Suprapubic skin (tissue), 4 donors: ENCODE data around the gene SDF2. TPM values are rescaled to one million over a fixed set of nuclear protein-coding genes. Genes with fewer than 3 reads are reported as not detected.

Experiments used
- DNase-seq, 2 donors: peaks; one replicate each; pipeline ENCODE4 v3.0.0-alpha.2; 2019; ENCODE audit warnings: low spot score in 2 of 2
- H3K27ac ChIP-seq: fragments of 200-600 bp; sonication (generic); one replicate; pipeline ENCODE4 v1.5.1; 2019
- H3K27me3 ChIP-seq: fragments of 200-600 bp; sonication (generic); one replicate; pipeline ENCODE4 v1.5.1; 2019
- H3K36me3 ChIP-seq: fragments of 200-600 bp; sonication (generic); one replicate; pipeline ENCODE4 v1.5.1; 2019
- H3K4me1 ChIP-seq: fragments of 200-600 bp; sonication (generic); one replicate; pipeline ENCODE4 v1.5.1; 2019
- H3K4me3 ChIP-seq: fragments of 200-600 bp; sonication (generic); one replicate; pipeline ENCODE4 v1.5.1; 2019; ENCODE audit warnings: mild to moderate bottlenecking
- H3K9me3 ChIP-seq: fragments of 200-600 bp; sonication (generic); one replicate; pipeline ENCODE4 v1.5.1; 2019
- EP300 ChIP-seq: sonication (generic); formaldehyde crosslinking; IDR thresholded peaks from one replicate; pipeline ENCODE4 v1.6.1; 2017; ENCODE audit warnings: antibody characterized with exemption
- POLR2A ChIP-seq, 2 donors: fragments of 450-650 bp; IDR thresholded peaks; one replicate each; pipeline ENCODE4 v1.6.1; 2017; ENCODE audit warnings: antibody characterized with exemption in 2 of 2, mild to moderate bottlenecking in 2 of 2, moderate library complexity in 2 of 2
- POLR2AphosphoS5 ChIP-seq, 3 donors: sonication (generic); formaldehyde crosslinking; IDR thresholded peaks; one replicate each; pipeline ENCODE4 v1.6.1; 2017; ENCODE audit warnings: antibody characterized with exemption in 3 of 3
- WGBS: methylation state at CpG from one replicate; pipeline ENCODE4 v1.1.5; 2018; 5-methylcytosine and 5-hydroxymethylcytosine counted together
- total RNA-seq, 4 donors: library from RNA; depleted of rRNA; stranded (reverse); fragments of >200 nt; gene quantifications; one replicate each; pipeline ENCODE4 v1.1.0, GENCODE V29; 2016
- TF ChIP-seq, protein P1 (sequence below), 2 donors: fragments of 200-600 bp in 1 of 2; fragments of 450-650 bp in 1 of 2; sonication (generic) in 1 of 2; IDR thresholded peaks; one replicate each; pipeline ENCODE4 v1.5.1; 2016 to 2019; ENCODE audit warnings: antibody characterized with exemption in 2 of 2, mild to moderate bottlenecking in 1 of 2, moderate library complexity in 1 of 2

SDF2 gene, protein sequence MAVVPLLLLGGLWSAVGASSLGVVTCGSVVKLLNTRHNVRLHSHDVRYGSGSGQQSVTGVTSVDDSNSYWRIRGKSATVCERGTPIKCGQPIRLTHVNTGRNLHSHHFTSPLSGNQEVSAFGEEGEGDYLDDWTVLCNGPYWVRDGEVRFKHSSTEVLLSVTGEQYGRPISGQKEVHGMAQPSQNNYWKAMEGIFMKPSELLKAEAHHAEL
- 10 to 100 TPM; 35.8 to 50.3 (median 36.3) TPM for total RNA-seq

DNA sequence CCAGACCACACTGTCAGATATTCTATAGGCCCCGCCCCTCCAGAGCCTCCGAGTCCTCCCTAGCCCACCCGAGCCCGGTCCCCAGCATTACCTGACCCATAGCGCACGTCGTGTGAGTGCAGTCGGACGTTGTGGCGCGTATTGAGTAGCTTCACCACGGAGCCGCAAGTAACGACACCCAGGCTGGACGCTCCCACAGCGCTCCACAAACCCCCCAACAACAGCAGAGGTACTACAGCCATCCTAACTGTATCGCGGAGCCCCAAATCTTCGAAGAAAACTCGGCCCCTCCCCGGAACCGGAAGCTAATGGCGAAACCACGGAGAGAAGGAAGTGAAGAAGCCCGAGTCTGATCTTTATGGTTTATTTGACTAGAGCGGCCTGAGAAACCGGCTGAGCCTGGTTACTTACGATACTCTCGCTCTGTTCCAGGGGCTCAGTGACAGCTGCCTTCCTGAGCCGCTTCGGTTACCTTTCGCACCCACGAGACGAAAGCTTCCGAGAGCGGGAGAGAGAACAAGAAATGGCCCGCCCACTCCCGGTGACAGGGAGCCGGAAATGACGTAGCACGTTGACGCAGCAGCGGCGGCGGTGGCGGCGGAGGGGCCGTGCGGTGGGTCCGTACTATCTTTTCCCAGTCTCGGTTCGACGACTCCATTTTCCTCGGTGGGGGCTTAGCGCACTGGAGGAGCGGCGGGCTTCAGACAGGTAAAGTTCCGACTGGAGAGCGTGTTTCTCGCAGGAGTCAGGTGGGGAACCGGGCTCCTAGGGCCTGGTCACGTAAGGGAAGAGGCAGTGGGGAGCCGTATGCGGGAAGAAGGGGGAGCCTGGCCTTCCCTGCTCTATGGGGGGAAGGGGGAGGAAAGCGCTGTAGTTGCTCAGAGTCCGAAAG, at the start of gene SDF2, which contains the start of gene SUPT6H:
Gene SDF2, minus strand, starts transcription at position 272 of the 892 bp plus-strand sequence. Its CDS starts 30 bp downstream, at position 242.
Gene SUPT6H, plus strand, starts transcription at position 571 of the 892 bp plus-strand sequence. CDS start 11,197 bp downstream, outside the sequence.
- Histone ChIP-seq H3K4me3 (peak within 1 kb of the TSS; percentile 80), H3K36me3 (peaks cover 22% of the 10 kb centered on the region), H3K4me1 (peaks cover 36% of the 10 kb centered on the region), H3K27ac (peak within 1 kb of the TSS; percentile 95), H3K9me3 (no peaks in the 10 kb centered on the region), H3K27me3 (no peaks in the 10 kb centered on the region)
- peak; percentile 96 to 98 for DNase-seq
- under 1% methylated on average over 59 of the region's 66 CpGs for WGBS
- peak; percentile 68 to 94 for TF ChIP-seq POLR2A (IDR thresholded peaks at IDR 0.05)
- no peak for TF ChIP-seq EP300
- TF ChIP-seq, protein P1, sequence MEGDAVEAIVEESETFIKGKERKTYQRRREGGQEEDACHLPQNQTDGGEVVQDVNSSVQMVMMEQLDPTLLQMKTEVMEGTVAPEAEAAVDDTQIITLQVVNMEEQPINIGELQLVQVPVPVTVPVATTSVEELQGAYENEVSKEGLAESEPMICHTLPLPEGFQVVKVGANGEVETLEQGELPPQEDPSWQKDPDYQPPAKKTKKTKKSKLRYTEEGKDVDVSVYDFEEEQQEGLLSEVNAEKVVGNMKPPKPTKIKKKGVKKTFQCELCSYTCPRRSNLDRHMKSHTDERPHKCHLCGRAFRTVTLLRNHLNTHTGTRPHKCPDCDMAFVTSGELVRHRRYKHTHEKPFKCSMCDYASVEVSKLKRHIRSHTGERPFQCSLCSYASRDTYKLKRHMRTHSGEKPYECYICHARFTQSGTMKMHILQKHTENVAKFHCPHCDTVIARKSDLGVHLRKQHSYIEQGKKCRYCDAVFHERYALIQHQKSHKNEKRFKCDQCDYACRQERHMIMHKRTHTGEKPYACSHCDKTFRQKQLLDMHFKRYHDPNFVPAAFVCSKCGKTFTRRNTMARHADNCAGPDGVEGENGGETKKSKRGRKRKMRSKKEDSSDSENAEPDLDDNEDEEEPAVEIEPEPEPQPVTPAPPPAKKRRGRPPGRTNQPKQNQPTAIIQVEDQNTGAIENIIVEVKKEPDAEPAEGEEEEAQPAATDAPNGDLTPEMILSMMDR (IDR thresholded peaks at IDR 0.05) = no peak
- peak; percentile 83 to 89 (median 87) for TF ChIP-seq POLR2AphosphoS5 (IDR thresholded peaks at IDR 0.05)

DNA sequence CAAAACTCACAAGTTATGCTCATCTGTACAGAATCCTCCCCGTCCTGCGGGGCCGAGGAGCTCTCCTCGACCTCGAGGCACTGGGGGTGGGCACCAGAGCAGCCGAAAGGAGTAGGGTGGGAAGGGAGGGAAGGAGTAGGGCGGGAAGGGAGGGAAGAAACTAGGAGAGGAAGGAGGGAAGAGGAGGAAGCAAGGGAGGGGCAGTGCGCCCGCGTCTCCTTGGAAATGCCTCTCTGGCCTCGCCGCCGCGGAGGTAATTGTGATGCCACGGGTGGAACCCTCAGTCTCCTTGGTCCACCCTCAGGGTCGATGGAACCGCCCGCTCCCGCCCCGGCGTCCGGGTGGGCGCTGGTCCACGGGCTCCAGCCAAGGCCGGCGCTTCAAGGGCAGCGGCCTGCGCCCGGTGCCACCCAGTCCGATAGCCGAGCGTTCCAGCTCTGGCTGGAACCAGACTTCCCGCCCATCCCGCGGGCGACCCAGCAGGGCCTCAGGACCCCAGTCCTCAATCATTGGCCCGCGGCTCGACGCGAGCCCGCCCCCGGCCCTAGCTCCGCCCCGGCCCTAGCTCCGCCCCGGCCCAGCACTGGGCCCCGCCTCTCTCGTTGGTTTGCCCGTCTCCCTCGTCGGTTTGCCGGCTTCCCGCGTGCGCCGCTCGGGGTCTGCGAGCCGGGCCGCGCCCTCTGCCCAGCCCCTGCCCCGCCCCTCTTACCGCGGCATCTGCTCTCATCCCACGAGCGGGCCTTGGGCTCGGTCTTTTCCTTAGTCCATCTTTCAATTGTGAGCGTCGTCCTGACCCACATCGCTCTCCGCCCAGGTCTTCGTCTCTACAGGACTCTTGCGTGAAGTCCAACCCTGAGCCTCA, 49.4 kb upstream of the SDF2 start:
- Histone ChIP-seq H3K4me1 (peaks cover 30% of the 10 kb centered on the region), H3K9me3 (no peaks in the 10 kb centered on the region), H3K27me3 (no peaks in the 10 kb centered on the region), H3K27ac (peak overlapping the region; percentile 91), H3K36me3 (peaks cover 23% of the 10 kb centered on the region), H3K4me3 (peak overlapping the region; percentile 82)
- 0% methylated on average over 38 of the region's 74 CpGs for WGBS
- DNase-seq = peak; percentile 91 to 93
- TF ChIP-seq, protein P1 (IDR thresholded peaks at IDR 0.05) = no peak
- TF ChIP-seq POLR2AphosphoS5 (IDR thresholded peaks at IDR 0.05) = peak in 2 of 3 donors; percentile 6 to 25
- peak in 1 of 2 donors; percentile 29 for TF ChIP-seq POLR2A (IDR thresholded peaks at IDR 0.05)
- no peak for TF ChIP-seq EP300

DNA sequence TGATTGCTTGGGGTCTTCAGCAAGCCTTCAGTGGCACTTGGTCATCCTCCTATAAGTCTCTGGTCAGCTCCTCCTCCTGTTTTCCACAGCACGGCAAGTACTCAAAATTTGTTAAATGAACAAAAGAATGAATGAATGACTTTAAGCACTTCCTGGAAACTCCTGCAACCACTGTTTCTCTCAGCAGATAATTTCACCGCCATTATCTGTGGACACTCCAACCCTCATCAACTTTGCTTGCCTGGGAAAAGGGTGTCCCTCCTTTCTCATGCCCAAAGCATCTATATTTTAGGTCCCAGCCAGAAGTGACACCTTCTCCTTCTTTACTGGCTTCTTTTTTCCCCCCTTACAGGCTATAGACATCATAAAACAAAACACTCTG, 45.6 kb upstream of the SDF2 start:
- Histone ChIP-seq H3K27me3 (no peaks in the 10 kb centered on the region), H3K27ac (no peak overlapping the region), H3K36me3 (peaks cover 29% of the 10 kb centered on the region), H3K4me3 (no peak overlapping the region), H3K4me1 (peaks cover 21% of the 10 kb centered on the region), H3K9me3 (no peaks in the 10 kb centered on the region)
- no peak for DNase-seq
- 84% methylated on average over 2 of the region's 2 CpGs for WGBS
- TF ChIP-seq POLR2AphosphoS5 (IDR thresholded peaks at IDR 0.05) (no peak), EP300 (no peak), POLR2A (IDR thresholded peaks at IDR 0.05) (no peak)
- TF ChIP-seq, protein P1 (IDR thresholded peaks at IDR 0.05) = no peak

DNA sequence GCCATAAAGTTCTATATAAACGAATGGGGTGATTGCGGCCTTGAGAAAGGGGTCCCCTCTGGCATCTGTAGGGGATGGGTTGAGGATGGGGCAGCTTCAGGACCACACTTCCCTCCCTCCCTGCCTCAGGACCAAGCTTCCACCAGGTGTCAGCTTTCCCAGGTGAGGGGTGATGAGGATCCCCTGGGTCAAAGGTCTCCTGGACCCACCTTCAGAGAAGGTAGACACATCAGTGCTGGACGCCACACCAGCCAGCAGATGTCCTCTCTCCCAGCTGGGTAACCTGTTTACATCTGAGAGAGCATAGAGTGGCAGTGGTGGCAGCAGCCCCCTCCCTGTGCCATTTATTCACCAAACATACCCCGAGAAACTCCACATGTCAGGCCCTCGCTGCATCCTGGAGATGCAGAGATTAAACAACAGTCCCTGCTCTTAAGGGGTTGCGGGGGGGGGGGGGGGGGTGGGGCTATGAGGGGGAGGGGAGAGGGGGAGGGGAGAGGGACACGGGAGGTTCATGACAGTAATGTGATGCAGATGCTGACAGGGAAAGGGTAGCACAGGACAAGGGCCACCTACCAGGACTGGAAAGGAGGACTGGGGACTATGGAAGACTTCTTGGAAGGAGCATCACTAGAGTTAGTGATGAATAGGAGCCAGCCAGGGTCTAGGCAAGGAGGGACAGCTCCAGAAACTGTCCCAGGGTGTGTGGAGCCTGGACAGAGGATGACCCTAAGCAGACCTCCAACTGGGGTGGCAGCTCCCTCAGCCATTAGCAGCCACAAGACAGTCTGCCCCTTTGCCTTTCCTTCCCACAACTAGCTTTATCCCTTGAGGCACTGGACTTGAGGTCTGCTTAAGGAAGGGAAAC, 45.0 kb upstream of the SDF2 start:
- WGBS = 73% methylated on average over 5 of the region's 7 CpGs
- Histone ChIP-seq H3K27ac (no peak overlapping the region), H3K36me3 (peaks cover 36% of the 10 kb centered on the region), H3K9me3 (no peaks in the 10 kb centered on the region), H3K27me3 (no peaks in the 10 kb centered on the region), H3K4me1 (peaks cover 15% of the 10 kb centered on the region), H3K4me3 (no peak overlapping the region)
- TF ChIP-seq, protein P1 (IDR thresholded peaks at IDR 0.05) = no peak
- TF ChIP-seq EP300 (no peak), POLR2A (IDR thresholded peaks at IDR 0.05) (no peak), POLR2AphosphoS5 (IDR thresholded peaks at IDR 0.05) (no peak)
- no peak for DNase-seq
